HEK293 (cell line): Measurements from ENCODE around the gene HS3ST3A1.

ENCODE experiments used
- CTCF ChIA-PET: fragments of 350-600 bp; formaldehyde crosslinking; extraction: SDS; loops from one replicate; lab custom pipeline; 2021; ENCODE audit warnings: antibody characterized with exemption; lab: Yijun Ruan, JAX
- POLR2A ChIA-PET: fragments of 300-600 bp; formaldehyde crosslinking; extraction: SDS; loops from one replicate; lab custom pipeline; 2020; ENCODE audit warnings: antibody characterized with exemption, inconsistent platforms; lab: Yijun Ruan, JAX
- H3K27ac ChIP-seq: fragments of 200-500 bp; sonication (Bioruptor generic); 2 replicates; pipeline ENCODE4 v1.5.1; 2014; ENCODE audit warnings: low read depth, low read length, control low read depth, inconsistent platforms; ENCODE audit errors: extremely low read depth
- H3K36me3 ChIP-seq, 2 experiments: fragments of 200-500 bp in 1 of 2; sonication (Bioruptor generic) in 1 of 2; 1 replicate in 1 of 2; 2 replicates in 1 of 2; pipeline ENCODE4 v1.5.1; 2014 to 2017; ENCODE audit warnings: inconsistent platforms in 2 of 2, low read length in 2 of 2; ENCODE audit not compliant: control insufficient read depth in 2 of 2, insufficient read depth in 1 of 2
- H3K4me1 ChIP-seq: fragments of 200-500 bp; sonication (Bioruptor generic); 2 replicates; pipeline ENCODE4 v1.5.1; 2014; ENCODE audit warnings: mild to moderate bottlenecking, low read length, inconsistent platforms; ENCODE audit not compliant: control insufficient read depth, insufficient read depth
- H3K4me3 ChIP-seq: 2 replicates; pipeline ENCODE4 v1.5.1; 2011; ENCODE audit warnings: low read depth, mild to moderate bottlenecking, control low read depth, low read length, moderate library complexity
- H3K9me3 ChIP-seq: fragments of 200-500 bp; sonication (Bioruptor generic); 2 replicates; pipeline ENCODE4 v1.5.1; 2014; ENCODE audit warnings: low read depth, low read length, inconsistent platforms; ENCODE audit not compliant: control insufficient read depth, insufficient read depth
- BCL6B ChIP-seq: fragments of 450-650 bp; formaldehyde crosslinking; IDR thresholded peaks from 2 replicates; pipeline ENCODE4 v1.5.1; 2017; ENCODE audit warnings: missing biosample characterization, missing genetic modification characterization
- GFI1B ChIP-seq: fragments of 450-650 bp; formaldehyde crosslinking; IDR thresholded peaks from 2 replicates; pipeline ENCODE4 v1.5.1; 2016; ENCODE audit warnings: missing biosample characterization, missing genetic modification characterization
- HOXD13 ChIP-seq: sonication (generic); formaldehyde crosslinking; IDR thresholded peaks from 2 replicates; pipeline ENCODE4 v1.8.0; 2022; ENCODE audit warnings: missing genetic modification reagents, borderline replicate concordance
- IKZF3 ChIP-seq: fragments of 450-650 bp; IDR thresholded peaks from 2 replicates; pipeline ENCODE4 v1.5.0; 2018; ENCODE audit warnings: missing biosample characterization, mild to moderate bottlenecking, missing genetic modification characterization, moderate library complexity
- KLF16 ChIP-seq: fragments of 450-650 bp; formaldehyde crosslinking; IDR thresholded peaks from 2 replicates; pipeline ENCODE4 v1.5.1; 2017; ENCODE audit warnings: missing biosample characterization, missing genetic modification characterization
- PATZ1 ChIP-seq: fragments of 450-650 bp; formaldehyde crosslinking; IDR thresholded peaks from 2 replicates; pipeline ENCODE4 v1.5.1; 2016; ENCODE audit warnings: missing biosample characterization, missing genetic modification characterization
- PBX3 ChIP-seq: sonication (generic); formaldehyde crosslinking; IDR thresholded peaks from 2 replicates; pipeline ENCODE4 v1.8.1; 2022; ENCODE audit warnings: mild to moderate bottlenecking, moderate library complexity, missing genetic modification reagents
- REST ChIP-seq: fragments of 450-650 bp; formaldehyde crosslinking; IDR thresholded peaks from 2 replicates; pipeline ENCODE4 v1.5.1; 2016; ENCODE audit warnings: missing biosample characterization, missing genetic modification characterization
- TCF7L2 ChIP-seq: IDR thresholded peaks from 2 replicates; pipeline ENCODE4 v1.6.1; 2011; ENCODE audit warnings: low read depth, mild to moderate bottlenecking, inconsistent platforms, low read length, moderate library complexity, borderline replicate concordance
- ZFP37 ChIP-seq: fragments of 450-650 bp; formaldehyde crosslinking; IDR thresholded peaks from 2 replicates; pipeline ENCODE4 v1.5.1; 2016; ENCODE audit warnings: missing biosample characterization, missing genetic modification characterization
- ZNF138 ChIP-seq: fragments of 450-650 bp; formaldehyde crosslinking; IDR thresholded peaks from 2 replicates; pipeline ENCODE4 v1.5.1; 2016; ENCODE audit warnings: missing biosample characterization, missing genetic modification characterization, borderline replicate concordance
- ZNF174 ChIP-seq: fragments of 450-650 bp; formaldehyde crosslinking; IDR thresholded peaks from 2 replicates; pipeline ENCODE4 v1.5.0; 2017; ENCODE audit warnings: missing biosample characterization, mild to moderate bottlenecking, missing genetic modification characterization
- ZNF184 ChIP-seq: fragments of 450-650 bp; IDR thresholded peaks from 2 replicates; pipeline ENCODE4 v1.5.1; 2018; ENCODE audit warnings: missing biosample characterization, mild to moderate bottlenecking, missing genetic modification characterization
- ZNF354C ChIP-seq: fragments of 450-650 bp; formaldehyde crosslinking; IDR thresholded peaks from 2 replicates; pipeline ENCODE4 v1.5.1; 2016; ENCODE audit warnings: missing biosample characterization, missing genetic modification characterization, low read depth, borderline replicate concordance
- ZNF394 ChIP-seq: fragments of 450-650 bp; formaldehyde crosslinking; IDR thresholded peaks from 2 replicates; pipeline ENCODE4 v1.5.1; 2016; ENCODE audit warnings: missing biosample characterization, missing genetic modification characterization, mild to moderate bottlenecking, moderate library complexity, borderline replicate concordance
- ZNF416 ChIP-seq: fragments of 450-650 bp; formaldehyde crosslinking; IDR thresholded peaks from 2 replicates; pipeline ENCODE4 v1.5.1; 2016; ENCODE audit warnings: missing biosample characterization, missing genetic modification characterization
- ZNF501 ChIP-seq: fragments of 450-650 bp; formaldehyde crosslinking; IDR thresholded peaks from 2 replicates; pipeline ENCODE4 v1.5.1; 2016; ENCODE audit warnings: missing biosample characterization, missing genetic modification characterization
- ZNF621 ChIP-seq: fragments of 450-650 bp; formaldehyde crosslinking; IDR thresholded peaks from 2 replicates; pipeline ENCODE4 v1.5.1; 2017; ENCODE audit warnings: missing biosample characterization, missing genetic modification characterization

HS3ST3A1 gene

GRCh38 chr17:13545941-13546340, 55.8 kb downstream of the HS3ST3A1 start:
- CTCF ChIA-PET = interaction anchor here (0.8 kb wide), 1 partner anchor 470 kb away, joined by 4 read pairs; no protein-coding TSS in a partner anchor
- TF ChIP-seq ZNF354C (tag by site-specific recombination) = no peak
- TF ChIP-seq ZNF416 (tag by site-specific recombination) = no peak
- no peak for TF ChIP-seq ZNF394 (tag by site-specific recombination)
- no peak for TF ChIP-seq REST (tag by site-specific recombination)
- TF ChIP-seq GFI1B (tag by site-specific recombination) = no peak
- no peak for TF ChIP-seq ZFP37
- no peak for TF ChIP-seq ZNF184 (tag by site-specific recombination)
- no peak for TF ChIP-seq ZNF174 (tag by site-specific recombination)
- no peak for TF ChIP-seq BCL6B
- TF ChIP-seq ZNF621 (tag by site-specific recombination) = no peak
- TF ChIP-seq PATZ1 (tag by site-specific recombination) = no peak

GRCh38 chr17:13544765-13545164, 57.0 kb downstream of the HS3ST3A1 start:
- ChIA-PET POLR2A (no interaction called here), CTCF (interaction anchor here (0.6 to 2.6 kb wide), 4 partner anchors 514 to 875 kb away, joined by 3 to 9 read pairs (median 4); no protein-coding TSS in a partner anchor)

More at GRCh38 chr17:13545941-13546340, 55.8 kb downstream of the HS3ST3A1 start:
- POLR2A ChIA-PET = no interaction called here
- Histone ChIP-seq H3K27ac (no peak overlapping the region), H3K36me3 (peaks cover 0 to 14% of the 10 kb centered on the region in 2 experiments; a peak in 2 of 3 replicates), H3K9me3 (no peaks in the 10 kb centered on the region), H3K4me1 (peaks cover 8% of the 10 kb centered on the region), H3K4me3 (no peak overlapping the region)

GRCh38 chr17:13544292-13544691, 57.4 kb downstream of the HS3ST3A1 start:
- ChIA-PET CTCF (interaction anchor here (0.6 to 2.6 kb wide), 4 partner anchors 513 to 874 kb away, joined by 3 to 9 read pairs (median 4); no protein-coding TSS in a partner anchor), POLR2A (no interaction called here)
- H3K36me3 ChIP-seq = peaks cover 0 to 16% of the 10 kb centered on the region in 2 experiments; a peak in 2 of 3 replicates
- H3K27ac ChIP-seq = no peak overlapping the region; the same call in 1 of the 2 replicates
- H3K4me1 ChIP-seq = peaks cover 14% of the 10 kb centered on the region
- H3K4me3 ChIP-seq = no peak overlapping the region
- H3K9me3 ChIP-seq = no peaks in the 10 kb centered on the region
- no peak for TF ChIP-seq ZNF501 (tag by site-specific recombination)
- no peak for TF ChIP-seq HOXD13
- no peak for TF ChIP-seq PBX3 (CRISPR knock-in tag)
- TF ChIP-seq TCF7L2 = no peak
- TF ChIP-seq KLF16 (tag by site-specific recombination) = no peak
- TF ChIP-seq ZNF138 (tag by site-specific recombination) = no peak
- TF ChIP-seq REST (tag by site-specific recombination) = no peak
- no peak for TF ChIP-seq IKZF3

More at GRCh38 chr17:13544765-13545164, 57.0 kb downstream of the HS3ST3A1 start:
- no peak overlapping the region for H3K4me3 ChIP-seq
- H3K36me3 ChIP-seq = peaks cover 0 to 16% of the 10 kb centered on the region in 2 experiments; a peak in 2 of 3 replicates
- H3K4me1 ChIP-seq = peaks cover 14% of the 10 kb centered on the region
- H3K27ac ChIP-seq = no peak overlapping the region
- no peaks in the 10 kb centered on the region for H3K9me3 ChIP-seq
- TF ChIP-seq ZFP37 = no peak
